AG04450 (cell line): Measurements from ENCODE around the gene ZC3H8. TPM values are rescaled to one million over a fixed set of nuclear protein-coding genes. Genes with fewer than 3 reads are reported as not detected.
A peak's percentile ranks its signal among the peaks of the same experiment; 100 is the strongest.
"Not testable (repeated sequence)": the region's sequence is repeated elsewhere in the genome, so short reads cannot be mapped to it uniquely, and the experiment has no call there.

ENCODE experiments used
- CTCF ChIA-PET: fragments of 300-600, 350-600 bp; formaldehyde crosslinking; extraction: SDS; loops from one replicate; lab custom pipeline; 2022; ENCODE audit warnings: antibody characterized with exemption, inconsistent platforms; lab: Charles Lee
- POLR2A ChIA-PET: fragments of 350-600 bp; formaldehyde crosslinking; extraction: SDS; loops from one replicate; lab custom pipeline; 2021; ENCODE audit warnings: antibody characterized with exemption, inconsistent platforms; lab: Yijun Ruan, JAX
- DNase-seq: peaks from one replicate; pipeline ENCODE4 v3.0.0-alpha.2; 2011; ENCODE audit warnings: low read depth, low spot score
- H3K27ac ChIP-seq: one replicate; pipeline ENCODE4 v1.5.1; 2012; ENCODE audit warnings: low read depth, low read length, control low read depth
- H3K27me3 ChIP-seq: one replicate; pipeline ENCODE4 v1.6.0; 2012; ENCODE audit warnings: low read length; ENCODE audit not compliant: control insufficient read depth, insufficient read depth
- H3K4me3 ChIP-seq: 2 replicates; pipeline ENCODE4 v1.5.1; 2011; ENCODE audit warnings: mild to moderate bottlenecking, low read depth, low read length, control low read depth
- H3K9me3 ChIP-seq: 2 replicates; pipeline ENCODE4 v1.5.1; 2012; ENCODE audit warnings: low read length; ENCODE audit not compliant: control insufficient read depth, insufficient read depth
- CTCF ChIP-seq: IDR thresholded peaks from 2 replicates; pipeline ENCODE4 v1.5.1; 2011; ENCODE audit warnings: low read depth, low read length, control low read depth, inconsistent platforms
- polyA plus RNA-seq: library from polyadenylated mRNA; depleted of rRNA; stranded (reverse); fragments of >200 nt; gene quantifications from 2 replicates; pipeline ENCODE4 v1.2.3, GENCODE V29; 2011

ZC3H8 gene
- polyA plus RNA-seq, 1 experiment, result 4.4 TPM

GRCh38 chr2:112217854-112218253 is 37.0 kb downstream of the ZC3H8 start:
- H3K27ac ChIP-seq, result no peak overlapping the region
- DNase-seq, result no peak
- H3K27me3 ChIP-seq, result no peaks in the 10 kb centered on the region
- CTCF ChIA-PET, result interaction anchor here (0.7 kb wide), 1 partner anchor 96 kb away, joined by 3 read pairs; no protein-coding TSS in a partner anchor
- POLR2A ChIA-PET, result no interaction called here
- no peak overlapping the region for H3K4me3 ChIP-seq
- H3K9me3 ChIP-seq, result peaks cover 4% of the 10 kb centered on the region; the same call in 1 of the 2 replicates
- TF ChIP-seq CTCF, result no peak

GRCh38 chr2:112216167-112216566 is 38.7 kb downstream of the ZC3H8 start:
- peak; percentile 30 for TF ChIP-seq CTCF
- no peak for DNase-seq
- ChIA-PET POLR2A (no interaction called here), CTCF (interaction anchor here (0.6 to 1.3 kb wide), 3 partner anchors 12 to 744 kb away, joined by 3 to 9 read pairs (median 3); partner anchors contain the start of gene RGPD8)
- Histone ChIP-seq H3K9me3 (peaks cover 4% of the 10 kb centered on the region; the same call in 1 of the 2 replicates), H3K27me3 (no peaks in the 10 kb centered on the region), H3K4me3 (no peak overlapping the region), H3K27ac (no peak overlapping the region)

- POLR2A ChIA-PET, H3K4me3 ChIP-seq, H3K27ac ChIP-seq, CTCF ChIA-PET, H3K9me3 ChIP-seq, H3K27me3 ChIP-seq, DNase-seq: not testable (repeated sequence)
Observed at GRCh38 chr2:112207905-112208304, 46.9 kb downstream of the ZC3H8 start.

GRCh38 chr2:112204411-112204810 is 50.4 kb downstream of the ZC3H8 start:
- no peak for DNase-seq
- POLR2A ChIA-PET, result no interaction called here

GRCh38 chr2:112201696-112202430 is 53.0 kb downstream of the ZC3H8 start:
- TF ChIP-seq CTCF, result no peak
- DNase-seq, result no peak
- peaks cover 6% of the 10 kb centered on the region for H3K27me3 ChIP-seq
- CTCF ChIA-PET, result interaction anchor here (1.0 kb wide), 1 partner anchor 22 kb away, joined by 4 read pairs; no protein-coding TSS in a partner anchor
- H3K4me3 ChIP-seq, result no peak overlapping the region
- H3K27ac ChIP-seq, result no peak overlapping the region
- POLR2A ChIA-PET, result no interaction called here
- no peaks in the 10 kb centered on the region for H3K9me3 ChIP-seq

More at GRCh38 chr2:112204411-112204810, 50.4 kb downstream of the ZC3H8 start:
- H3K27ac ChIP-seq, result no peak overlapping the region
- H3K4me3 ChIP-seq, result no peak overlapping the region
- TF ChIP-seq CTCF, result no peak
- CTCF ChIA-PET, result interaction anchor here (1.0 kb wide), 1 partner anchor 12 kb away, joined by 3 read pairs; no protein-coding TSS in a partner anchor
- H3K27me3 ChIP-seq, result peaks cover 5% of the 10 kb centered on the region
- H3K9me3 ChIP-seq, result no peaks in the 10 kb centered on the region
